Keratinocyte (primary cell): ENCODE measurements around the gene OLIG1. TPM values are rescaled to one million over a fixed set of nuclear protein-coding genes. Genes with fewer than 3 reads are reported as not detected.

Experiments used
- DNase-seq: peaks from one replicate; pipeline ENCODE4 v3.0.0-alpha.2; 2011; ENCODE audit warnings: low read depth, missing footprints, low spot score
- FAIRE-seq: peaks from 2 replicates; lab custom pipeline; 2011; peaks lifted over from hg19 to GRCh38; lab: Jason Lieb, UNC
- H2AFZ ChIP-seq: 2 replicates; pipeline ENCODE4 v1.6.0; 2012; ENCODE audit warnings: low read length, control low read depth, inconsistent platforms; ENCODE audit not compliant: control insufficient read depth
- H3K27ac ChIP-seq: 2 replicates; pipeline ENCODE4 v1.5.1; 2011; ENCODE audit warnings: low read length; ENCODE audit not compliant: control insufficient read depth, insufficient read depth
- H3K27me3 ChIP-seq: 3 replicates; pipeline ENCODE4 v1.6.0; 2011; ENCODE audit warnings: low read length; ENCODE audit not compliant: control insufficient read depth, insufficient read depth; ENCODE audit errors: extremely low read depth
- H3K36me3 ChIP-seq, 2 experiments: 2 replicates in 1 of 2; 3 replicates in 1 of 2; pipeline ENCODE4 v1.5.1; 2011; ENCODE audit warnings: low read length in 2 of 2, mild to moderate bottlenecking in 1 of 2; ENCODE audit not compliant: control insufficient read depth in 2 of 2, insufficient read depth in 2 of 2; ENCODE audit errors: extremely low read depth in 1 of 2
- H3K4me1 ChIP-seq: 3 replicates; pipeline ENCODE4 v1.5.1; 2011; ENCODE audit warnings: low read length; ENCODE audit not compliant: control insufficient read depth, insufficient read depth; ENCODE audit errors: extremely low read depth
- H3K4me2 ChIP-seq: 3 replicates; pipeline ENCODE4 v1.6.0; 2011; ENCODE audit warnings: low read depth, low read length; ENCODE audit not compliant: control insufficient read depth, insufficient read depth; ENCODE audit errors: extremely low read depth
- H3K4me3 ChIP-seq, 3 experiments: fragments of 200-600 bp in 1 of 3; sonication (generic) in 1 of 3; 2 replicates in 2 of 3; 3 replicates in 1 of 3; pipeline ENCODE4 v1.5.1; 2011 to 2016; ENCODE audit warnings: low read length in 3 of 3, mild to moderate bottlenecking in 3 of 3, control low read depth in 2 of 3, inconsistent platforms in 1 of 3, low read depth in 1 of 3, mixed read lengths in 1 of 3, mixed run types in 1 of 3, moderate library complexity in 1 of 3; ENCODE audit not compliant: control insufficient read depth in 2 of 3, insufficient read depth in 2 of 3; ENCODE audit errors: extremely low read depth in 1 of 3
- H3K79me2 ChIP-seq: 2 replicates; pipeline ENCODE4 v1.6.0; 2012; ENCODE audit warnings: low read length; ENCODE audit not compliant: control insufficient read depth, insufficient read depth
- H3K9ac ChIP-seq: 3 replicates; pipeline ENCODE4 v1.6.0; 2011; ENCODE audit warnings: low read length; ENCODE audit not compliant: control insufficient read depth, insufficient read depth; ENCODE audit errors: extremely low read depth
- H3K9me1 ChIP-seq: 3 replicates; pipeline ENCODE4 v1.6.0; 2011; ENCODE audit warnings: low read length; ENCODE audit not compliant: control insufficient read depth, insufficient read depth; ENCODE audit errors: extremely low read depth
- H3K9me3 ChIP-seq: 2 replicates; pipeline ENCODE4 v1.5.1; 2012; ENCODE audit warnings: low read depth, low read length; ENCODE audit not compliant: control insufficient read depth
- H4K20me1 ChIP-seq: 3 replicates; pipeline ENCODE4 v1.6.0; 2011; ENCODE audit warnings: low read length; ENCODE audit not compliant: control insufficient read depth, insufficient read depth; ENCODE audit errors: extremely low read depth
- CTCF ChIP-seq, 3 experiments: IDR thresholded peaks in 1 of 3; conservative IDR thresholded peaks in 1 of 3; optimal IDR thresholded peaks in 1 of 3; 2 replicates in 2 of 3; 3 replicates in 1 of 3; pipeline versions ENCODE3 to v1.5.1; 2011; ENCODE audit warnings: low read length in 3 of 3, mild to moderate bottlenecking in 3 of 3, moderate library complexity in 2 of 3, control low read depth in 1 of 3, inconsistent platforms in 1 of 3; ENCODE audit not compliant: insufficient read depth in 2 of 3; ENCODE audit errors: extremely low read depth in 1 of 3
- EZH2 ChIP-seq: IDR thresholded peaks from one replicate; pipeline ENCODE4 v1.6.1; 2012; ENCODE audit warnings: inconsistent platforms, mild to moderate bottlenecking, low read length, moderate library complexity
- dilution Hi-C: fragments of 300-500 bp; cut with MboI; formaldehyde crosslinking; loops from one replicate; pipeline ENCODE4 v1.7.0; 2020; ENCODE audit warnings: low sequenced_read_pairs; ENCODE audit not compliant: extremely low pct_ligation_motif_present
- polyA plus RNA-seq, 5 experiments: library from polyadenylated mRNA; depleted of rRNA in 3 of 5; stranded (reverse) in 3 of 5; stranded (forward) in 1 of 5; unstranded in 1 of 5; fragments of >200 nt; gene quantifications; 1 replicate in 1 of 5; 2 replicates in 3 of 5; 3 replicates in 1 of 5; pipeline versions ENCODE4 v1.2.1 to v1.2.3, GENCODE V29; 2011 to 2012; ENCODE audit warnings: missing spikeins in 2 of 5, low read depth in 1 of 5, low replicate concordance in 1 of 5

Gene OLIG1
- polyA plus RNA-seq, 1 donor (not counting 4 experiments of a cell fraction or from before 2014, with no cell fraction given): not detected

DNA sequence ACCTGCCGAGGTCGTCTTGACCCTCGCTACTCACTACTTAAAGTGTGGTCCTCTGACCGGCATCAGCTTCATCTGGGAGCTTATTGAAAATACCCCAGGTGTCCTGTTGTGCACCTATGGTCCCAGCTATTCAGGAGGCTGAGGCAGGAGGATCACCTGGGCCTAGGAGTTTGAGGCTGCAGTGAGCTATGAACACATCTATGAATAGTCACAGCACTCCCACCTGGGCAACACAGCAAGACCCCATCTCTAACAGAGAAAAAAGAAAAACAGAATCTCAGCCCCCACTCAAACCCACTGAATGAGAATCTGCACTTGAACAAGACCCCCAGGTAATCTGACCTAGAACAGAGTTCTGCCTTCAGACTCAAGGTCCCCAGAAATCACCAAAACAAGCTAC lies 8.7 kb upstream of the OLIG1 start:
- H2AFZ ChIP-seq: no peak overlapping the region
- no peaks in the 10 kb centered on the region for H3K4me1 ChIP-seq
- no peak overlapping the region for H3K27ac ChIP-seq
- H3K36me3 ChIP-seq: no peaks in the 10 kb centered on the region
- FAIRE-seq (no peak), DNase-seq (no peak)
- H3K79me2 ChIP-seq: no peaks in the 10 kb centered on the region
- no peaks in the 10 kb centered on the region for H3K9me3 ChIP-seq
- no peak overlapping the region for H3K9ac ChIP-seq
- no peaks in the 10 kb centered on the region for H3K9me1 ChIP-seq
- H3K4me3 ChIP-seq: no peak overlapping the region
- peaks cover 27% of the 10 kb centered on the region for H3K27me3 ChIP-seq
- TF ChIP-seq EZH2 (no peak), CTCF (optimal IDR thresholded peaks at IDR 0.05 in 1 of 3, IDR thresholded peaks at IDR 0.05 in 1 of 3, conservative IDR thresholded peaks at IDR 0.05 in 1 of 3; ENCODE audit: extremely low read depth in 1 of 3, insufficient read depth in 2 of 3, low read length in 3 of 3) (no peak)
- dilution Hi-C loops: no loop called here
- no peak overlapping the region for H3K4me2 ChIP-seq
- H4K20me1 ChIP-seq: no peaks in the 10 kb centered on the region

GRCh38 chr21:33063375-33063883 lies 6.5 kb upstream of the OLIG1 start:
- H3K9me3 ChIP-seq: no peaks in the 10 kb centered on the region
- H3K9me1 ChIP-seq: no peaks in the 10 kb centered on the region
- no peaks in the 10 kb centered on the region for H4K20me1 ChIP-seq
- no peaks in the 10 kb centered on the region for H3K36me3 ChIP-seq
- dilution Hi-C loops: no loop called here
- peaks cover 46% of the 10 kb centered on the region for H3K27me3 ChIP-seq
- H3K4me3 ChIP-seq: no peak overlapping the region
- H3K4me1 ChIP-seq: no peaks in the 10 kb centered on the region
- H3K4me2 ChIP-seq: no peak overlapping the region
- FAIRE-seq: no peak
- no peak for TF ChIP-seq CTCF (optimal IDR thresholded peaks at IDR 0.05 in 1 of 3, IDR thresholded peaks at IDR 0.05 in 1 of 3, conservative IDR thresholded peaks at IDR 0.05 in 1 of 3; ENCODE audit: extremely low read depth in 1 of 3, insufficient read depth in 2 of 3, low read length in 3 of 3)
- TF ChIP-seq EZH2: no peak
- H3K9ac ChIP-seq: no peak overlapping the region
- H2AFZ ChIP-seq: no peak overlapping the region
- H3K79me2 ChIP-seq: no peaks in the 10 kb centered on the region
- DNase-seq: no peak
- no peak overlapping the region for H3K27ac ChIP-seq
